NCI-H2029 (cell line): Measurements from ENCODE around the gene TRIOBP.
A peak's percentile ranks its signal among the peaks of the same experiment; 100 is the strongest.
"Not testable (repeated sequence)": the region's sequence is repeated elsewhere in the genome, so short reads cannot be mapped to it uniquely, and the experiment has no call there.

Experiments used
- DNase-seq: peaks from one replicate; lab custom pipeline; 2025; lab: John Stamatoyannopoulos, UW

TRIOBP gene

DNA sequence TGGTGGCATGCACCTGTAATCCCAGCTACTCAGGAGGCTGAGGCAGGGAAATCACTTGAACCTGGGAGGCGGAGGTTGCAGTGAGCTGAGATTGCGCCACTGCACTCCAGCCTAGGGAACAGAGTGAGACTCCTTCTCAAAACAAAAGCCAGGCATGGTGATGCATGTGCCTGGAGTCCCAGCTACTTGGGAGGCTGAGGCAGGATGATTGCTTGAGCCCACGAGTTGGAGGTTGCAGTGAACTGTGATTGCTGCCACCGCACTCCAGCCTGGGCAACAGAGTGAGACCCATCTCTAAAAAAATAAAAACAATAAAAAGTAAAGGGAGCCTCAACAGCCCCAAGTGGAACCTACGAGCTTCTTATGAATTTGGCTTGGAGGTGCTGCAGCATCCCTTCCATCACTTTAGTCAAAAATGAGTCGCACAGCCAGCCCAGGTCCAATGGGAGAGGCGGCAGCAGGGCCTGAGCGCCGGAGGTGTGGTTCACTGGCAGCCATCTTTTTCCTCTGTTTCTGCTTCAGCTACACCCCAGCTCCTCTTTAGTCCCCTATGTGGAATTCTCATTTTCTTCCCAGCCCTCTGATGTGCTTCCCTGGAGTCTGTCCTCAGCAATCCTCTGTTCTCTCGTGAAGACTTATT is 81.6 kb downstream of the TRIOBP start:
- DNase-seq: no peak

DNA sequence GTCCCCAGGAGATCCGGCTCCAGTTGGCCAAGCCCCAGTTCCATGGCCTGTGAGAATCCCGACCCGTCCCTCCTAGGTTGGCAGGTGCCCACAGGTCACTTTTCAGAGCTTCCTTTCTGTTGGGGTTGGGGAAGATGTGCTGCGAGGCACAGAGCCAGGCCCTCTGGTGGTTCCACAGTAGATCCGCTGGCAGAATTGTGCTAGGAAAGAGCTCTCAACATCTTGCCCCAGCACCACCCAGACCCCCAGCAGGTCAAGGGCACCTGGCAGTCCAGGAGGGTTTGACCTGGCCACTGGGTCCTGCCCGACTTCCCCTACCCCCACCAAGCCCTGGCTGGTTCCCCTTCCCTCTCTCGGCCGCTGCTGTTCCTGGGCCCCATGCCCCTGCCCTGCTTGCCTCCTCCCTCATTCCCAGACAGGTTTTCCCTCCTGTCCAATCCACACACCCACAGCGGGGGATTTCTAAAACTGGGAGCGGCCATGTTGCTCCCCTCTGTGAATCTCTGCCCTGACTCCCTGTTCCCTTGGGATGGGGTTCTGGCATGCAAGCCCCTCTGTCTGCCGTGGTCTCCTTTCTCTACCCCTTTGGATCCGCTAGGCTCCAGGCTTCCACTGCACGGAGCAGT is 84.7 kb downstream of the TRIOBP start:
- DNase-seq: no peak

GRCh38 chr22:37782340-37783168 is 85.7 kb downstream of the TRIOBP start:
- no peak for DNase-seq

- DNase-seq: no peak
Measured at GRCh38 chr22:37784829-37785495, 88.1 kb downstream of the TRIOBP start.

- no peak for DNase-seq
Measured at GRCh38 chr22:37790234-37790633, 93.4 kb downstream of the TRIOBP start.

GRCh38 chr22:37792494-37792893 is 95.6 kb downstream of the TRIOBP start:
- no peak for DNase-seq

- DNase-seq: no peak
Measured at GRCh38 chr22:37794376-37794775, 97.5 kb downstream of the TRIOBP start.

DNA sequence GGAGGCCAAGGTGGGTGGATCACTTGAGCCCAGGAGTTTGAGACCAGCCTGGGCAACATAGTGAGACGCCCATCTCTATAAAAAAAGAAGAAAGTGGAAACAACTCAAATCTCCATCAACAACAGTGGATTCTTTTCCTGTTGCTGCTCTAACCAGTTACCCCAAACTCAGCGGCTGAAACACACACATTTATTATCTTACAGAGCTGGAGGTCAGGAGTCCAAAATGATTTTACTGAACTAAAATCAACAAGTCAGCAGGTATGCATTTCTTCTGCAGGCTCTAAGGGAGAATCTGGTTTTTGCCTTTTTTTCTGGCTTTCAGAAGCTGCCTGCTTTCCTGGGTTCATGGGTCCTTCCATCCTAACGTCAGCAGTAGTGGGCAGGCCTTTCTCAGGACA is 99.2 kb downstream of the TRIOBP start:
- DNase-seq: no peak

- not testable (repeated sequence) for DNase-seq
Measured at GRCh38 chr22:37797259-37797658, 100.4 kb downstream of the TRIOBP start.

- no peak for DNase-seq
Measured at GRCh38 chr22:37797874-37798500, 101.1 kb downstream of the TRIOBP start.

- peak; percentile 53 for DNase-seq
Measured at GRCh38 chr22:37799979-37800378, 103.1 kb downstream of the TRIOBP start.

DNA sequence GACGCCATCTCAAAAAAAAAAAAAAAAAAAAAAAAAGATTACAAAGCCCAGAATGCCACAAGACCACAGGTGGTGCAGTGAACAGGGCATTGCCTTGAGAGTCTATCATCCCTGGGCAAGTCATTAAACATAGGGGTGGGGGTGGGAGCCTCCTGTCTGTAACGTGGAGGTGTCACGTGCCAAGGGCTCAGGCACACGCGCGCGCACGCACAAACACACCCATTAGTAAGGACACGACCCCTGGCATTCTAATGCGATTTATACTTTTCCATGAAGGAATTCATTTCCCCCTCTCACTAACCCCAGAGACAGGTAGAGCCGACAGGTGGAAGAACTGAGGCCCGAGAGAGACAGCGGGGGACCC is 105.1 kb downstream of the TRIOBP start:
- peak; percentile 42 for DNase-seq

DNA sequence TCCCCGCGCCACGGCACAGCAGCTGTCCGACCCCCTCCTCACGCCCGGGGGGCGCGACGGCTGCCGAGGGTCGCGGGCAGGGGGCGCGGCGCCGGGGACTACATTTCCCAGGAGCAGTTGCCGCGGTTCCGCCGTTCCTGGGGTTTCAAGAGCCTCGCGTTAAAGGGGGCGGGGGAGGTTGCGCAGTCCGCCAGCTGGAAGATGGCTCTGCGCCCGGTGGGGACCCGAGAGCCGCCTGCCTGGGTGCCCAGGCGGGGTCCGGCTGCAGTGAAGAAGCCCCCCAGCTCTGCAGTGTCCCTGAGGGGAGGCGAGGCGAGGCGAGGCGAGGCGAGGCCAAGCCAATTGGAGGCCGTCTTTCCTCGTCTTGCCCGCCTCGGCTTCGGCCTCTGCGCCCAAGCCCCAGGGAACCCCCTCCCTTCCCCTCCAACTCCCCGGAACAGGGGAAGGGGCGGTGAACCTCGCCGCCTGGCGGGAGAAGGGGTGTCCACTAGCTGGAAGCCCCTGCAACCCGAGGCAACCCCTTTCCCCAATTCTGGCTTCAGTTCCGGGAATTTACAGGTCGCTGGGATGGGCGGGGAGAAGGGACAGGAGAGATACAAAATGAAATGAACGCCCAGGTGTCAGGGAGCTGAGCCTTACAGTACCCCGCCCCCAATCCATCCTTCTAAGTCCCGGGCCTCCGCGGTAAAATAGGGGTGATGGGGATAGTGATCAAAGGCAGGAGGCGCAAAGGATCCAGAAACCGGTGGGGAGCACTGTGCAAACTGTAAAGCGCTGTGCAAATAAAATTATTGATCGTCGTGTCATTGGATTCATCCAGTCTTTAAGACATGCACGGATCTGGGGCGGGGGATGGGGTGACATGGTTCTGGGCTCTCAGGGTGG is 105.7 kb downstream of the TRIOBP start:
- peak; percentile 34 for DNase-seq

GRCh38 chr22:37803195-37803638 is 106.4 kb downstream of the TRIOBP start:
- no peak for DNase-seq

DNA sequence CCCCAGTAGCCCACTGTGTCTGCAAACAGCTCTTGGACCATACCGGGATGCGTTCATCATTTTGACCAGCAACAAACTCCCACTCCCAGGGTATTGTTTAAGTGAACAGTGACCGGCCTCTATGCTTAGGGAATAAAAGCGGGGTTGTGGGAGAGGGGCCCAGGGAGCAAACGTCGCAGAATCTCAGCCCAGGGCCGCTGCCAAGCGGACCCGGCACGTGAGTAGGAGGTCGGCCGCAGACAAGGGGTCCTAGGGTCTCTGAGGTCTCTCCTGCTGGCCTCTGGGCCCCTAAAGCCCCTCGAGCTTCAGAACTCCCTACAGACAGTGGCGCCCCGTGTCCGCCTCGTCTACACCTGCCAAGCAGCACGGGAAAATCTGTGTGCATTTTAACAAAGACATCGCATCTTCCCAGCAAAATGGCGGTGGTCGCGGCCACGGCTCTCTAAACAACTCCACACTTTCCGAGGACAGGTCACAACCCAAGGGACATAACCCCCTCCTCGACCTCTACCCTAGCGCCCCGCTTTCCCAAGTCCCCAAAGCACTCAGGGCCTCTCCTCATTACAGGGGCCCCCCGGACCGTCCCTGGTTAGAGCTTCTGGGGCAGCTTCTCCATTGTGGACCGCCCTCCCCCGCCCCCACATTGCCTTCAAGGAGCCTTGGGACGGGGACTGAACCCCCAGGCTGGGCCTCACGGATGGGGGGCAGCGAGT is 106.9 kb downstream of the TRIOBP start:
- DNase-seq: no peak

- no peak for DNase-seq
Measured at GRCh38 chr22:37804352-37804880, 107.6 kb downstream of the TRIOBP start.

- peak; percentile 70 for DNase-seq
Measured at GRCh38 chr22:37804881-37805809, 108.3 kb downstream of the TRIOBP start.

- no peak for DNase-seq
Measured at GRCh38 chr22:37805810-37806277, 109.0 kb downstream of the TRIOBP start.
